ENCODE measurements around the gene RHPN2.

RHPN2 gene

GRCh38 chr19:33086955-33087354, 22.3 kb upstream of the RHPN2 start:
- DNase-seq (ENCODE audit: low read depth in 1 of 2, low spot score in 1 of 2), result no peak
- Histone ChIP-seq H3K4me3 (replicated peaks; ENCODE audit: insufficient read depth, low read length) (no peak overlapping the region), H3K27me3 (ENCODE audit: insufficient read depth, poor library complexity, severe bottlenecking) (no peaks in the 10 kb centered on the region), H3K27ac (replicated peaks) (no peak overlapping the region)
- TF ChIP-seq REST (IDR thresholded peaks at IDR 0.05; ENCODE audit: insufficient replicate concordance, low read depth) (no peak), POLR2AphosphoS5 (IDR thresholded peaks at IDR 0.05; ENCODE audit: low read depth) (no peak), CTCF (IDR thresholded peaks at IDR 0.05; ENCODE audit: insufficient read depth, low read length) (no peak), GABPA (IDR thresholded peaks at IDR 0.05; ENCODE audit: low read depth) (no peak), SPI1 (IDR thresholded peaks at IDR 0.05; ENCODE audit: borderline replicate concordance, low read depth) (no peak)

- H3K27me3 ChIP-seq (ENCODE audit: insufficient read depth, poor library complexity, severe bottlenecking), result no peaks in the 10 kb centered on the region
These were observed 21.0 kb upstream of the RHPN2 start for GRCh38 chr19:33085570-33086128.

More at GRCh38 chr19:33085570-33086128, 21.0 kb upstream of the RHPN2 start:
- H3K4me3 ChIP-seq (replicated peaks; ENCODE audit: insufficient read depth, low read length), result no peak overlapping the region
- no peak for DNase-seq (ENCODE audit: low read depth in 1 of 2, low spot score in 1 of 2)
- TF ChIP-seq SPI1 (IDR thresholded peaks at IDR 0.05; ENCODE audit: borderline replicate concordance, low read depth) (no peak), POLR2AphosphoS5 (IDR thresholded peaks at IDR 0.05; ENCODE audit: low read depth) (no peak), CTCF (IDR thresholded peaks at IDR 0.05; ENCODE audit: insufficient read depth, low read length) (no peak), GABPA (IDR thresholded peaks at IDR 0.05; ENCODE audit: low read depth) (no peak), REST (IDR thresholded peaks at IDR 0.05; ENCODE audit: insufficient replicate concordance, low read depth) (no peak)
- H3K27ac ChIP-seq (replicated peaks), result no peak overlapping the region
